Gastrocnemius medialis (tissue), 4 donors: ENCODE measurements around the gene PRKCH. TPM values are rescaled to one million over a fixed set of nuclear protein-coding genes. Genes with fewer than 3 reads are reported as not detected.

Source experiments
- ATAC-seq, 2 donors: fragments of 150-250 bp; one replicate each; pipeline ENCODE4 v1.9.1; 2016
- DNase-seq, 2 donors: peaks; one replicate each; pipeline ENCODE4 v3.0.0-alpha.2; 2019
- H3K27ac ChIP-seq, 4 donors: fragments of 200-600 bp; sonication (generic); 1 replicate in 1 of 4; 2 replicates in 3 of 4; pipeline ENCODE4 v1.5.1; 2016 to 2018; ENCODE audit warnings: mild to moderate bottlenecking in 2 of 4, moderate library complexity in 1 of 4
- H3K27me3 ChIP-seq, 3 donors: fragments of 200-600 bp; sonication (generic) in 2 of 3; 1 replicate in 1 of 3; 2 replicates in 2 of 3; pipeline versions ENCODE4 v1.5.1 to v1.6.0; 2016 to 2019; ENCODE audit warnings: mild to moderate bottlenecking in 1 of 3, moderate library complexity in 1 of 3
- H3K36me3 ChIP-seq, 2 donors: fragments of 200-600 bp; sonication (generic) in 1 of 2; one replicate each; pipeline ENCODE4 v1.5.1; 2017 to 2018
- H3K4me1 ChIP-seq, 2 donors: fragments of 200-600 bp; sonication (generic) in 1 of 2; one replicate each; pipeline ENCODE4 v1.5.1; 2016 to 2017; ENCODE audit warnings: mild to moderate bottlenecking in 2 of 2
- H3K4me3 ChIP-seq, 4 donors: fragments of 200-600 bp; sonication (generic) in 3 of 4; 1 replicate in 1 of 4; 2 replicates in 3 of 4; pipeline ENCODE4 v1.5.1; 2016 to 2019; ENCODE audit warnings: mild to moderate bottlenecking in 2 of 4
- H3K9me3 ChIP-seq, 3 donors: fragments of 200-600 bp; sonication (generic) in 2 of 3; 1 replicate in 1 of 3; 2 replicates in 2 of 3; pipeline ENCODE4 v1.5.1; 2016 to 2019
- CTCF ChIP-seq, 5 experiments: fragments of 450-650 bp in 3 of 5; fragments of 200-600 bp in 2 of 5; sonication (generic) in 2 of 5; IDR thresholded peaks in 4 of 5; conservative IDR thresholded peaks in 1 of 5; 1 replicate in 4 of 5; 2 replicates in 1 of 5; pipeline ENCODE4 v1.5.1; 2016 to 2019; ENCODE audit warnings: antibody characterized with exemption in 5 of 5, mild to moderate bottlenecking in 3 of 5, moderate library complexity in 3 of 5
- POLR2A ChIP-seq, 2 donors: fragments of 450-650 bp; IDR thresholded peaks; one replicate each; pipeline ENCODE4 v1.6.1; 2017; ENCODE audit warnings: antibody characterized with exemption in 2 of 2, mild to moderate bottlenecking in 2 of 2, moderate library complexity in 2 of 2
- in situ Hi-C, 4 donors: fragments of 200-750 bp; cut with MboI; loops; one replicate each; pipeline versions ENCODE4 v1.15.0 to v1.8.0; 2017; ENCODE audit warnings: low sequenced_read_pairs in 4 of 4
- intact Hi-C: fragments of 100-400 bp; cut with DNase I; formaldehyde crosslinking; loops from one replicate; pipeline ENCODE4 v1.15.1; 2023; ENCODE audit warnings: low total_unique reads
- total RNA-seq, 4 donors: library from RNA; depleted of rRNA; stranded (reverse); fragments of >200 nt; gene quantifications; one replicate each; pipeline versions ENCODE4 v1.1.0 to v1.2.3, GENCODE V29; 2016

Gene PRKCH
- total RNA-seq, 4 donors from 2014 or later: 11.3 to 32.4 (median 16.6) TPM

GRCh38 chr14:61297581-61297980 is 23.8 kb upstream of the PRKCH start:
- intact Hi-C loops: loop anchor here (2.0 to 10.0 kb wide), 2 partner anchors 163 to 537 kb away; no protein-coding TSS in a partner anchor
- TF ChIP-seq CTCF (IDR thresholded peaks at IDR 0.05 in 4 of 5, conservative IDR thresholded peaks at IDR 0.05 in 1 of 5) (no peak), POLR2A (IDR thresholded peaks at IDR 0.05) (no peak)
- in situ Hi-C loops: loop anchor here in 3 of 4 donors (5.0 to 25.0 kb wide), 4 partner anchors 157 to 960 kb away; no protein-coding TSS in a partner anchor

GRCh38 chr14:61298824-61299223 is 22.6 kb upstream of the PRKCH start:
- H3K4me1 ChIP-seq: peaks cover 11 to 13% of the 10 kb centered on the region in 2 donors
- no peak overlapping the region for H3K27ac ChIP-seq
- H3K9me3 ChIP-seq: no peaks in the 10 kb centered on the region
- H3K4me3 ChIP-seq: no peak overlapping the region
- H3K36me3 ChIP-seq: no peaks in the 10 kb centered on the region
- intact Hi-C loops (loop anchor here (10.0 kb wide), 1 partner anchor 536 kb away; no protein-coding TSS in a partner anchor), in situ Hi-C loops (loop anchor here in 3 of 4 donors (5.0 to 25.0 kb wide), 4 partner anchors 156 to 962 kb away; no protein-coding TSS in a partner anchor)
- DNase-seq (no peak), ATAC-seq (no peak)
- TF ChIP-seq CTCF (IDR thresholded peaks at IDR 0.05 in 4 of 5, conservative IDR thresholded peaks at IDR 0.05 in 1 of 5): no peak
- no peak for TF ChIP-seq POLR2A (IDR thresholded peaks at IDR 0.05)
- H3K27me3 ChIP-seq: no peaks in the 10 kb centered on the region

More at GRCh38 chr14:61297581-61297980, 23.8 kb upstream of the PRKCH start:
- H3K9me3 ChIP-seq: no peaks in the 10 kb centered on the region
- no peak overlapping the region for H3K4me3 ChIP-seq
- no peaks in the 10 kb centered on the region for H3K36me3 ChIP-seq
- ATAC-seq (no peak), DNase-seq (no peak)
- no peak overlapping the region for H3K27ac ChIP-seq
- H3K4me1 ChIP-seq: peaks cover 11 to 13% of the 10 kb centered on the region in 2 donors
- H3K27me3 ChIP-seq: no peaks in the 10 kb centered on the region

- ATAC-seq (no peak), DNase-seq (no peak)
- peaks cover 11 to 13% of the 10 kb centered on the region in 2 donors for H3K4me1 ChIP-seq
- no peaks in the 10 kb centered on the region for H3K27me3 ChIP-seq
- TF ChIP-seq POLR2A (IDR thresholded peaks at IDR 0.05): no peak
- TF ChIP-seq CTCF (IDR thresholded peaks at IDR 0.05 in 4 of 5, conservative IDR thresholded peaks at IDR 0.05 in 1 of 5): no peak
- no peak overlapping the region for H3K27ac ChIP-seq
- in situ Hi-C loops: loop anchor here in 3 of 4 donors (10.0 to 25.0 kb wide), 3 partner anchors 145 to 537 kb away; no protein-coding TSS in a partner anchor
- no peak overlapping the region for H3K4me3 ChIP-seq
- no peaks in the 10 kb centered on the region for H3K9me3 ChIP-seq
- no peaks in the 10 kb centered on the region for H3K36me3 ChIP-seq
- intact Hi-C loops: no loop called here
These were observed 21.2 kb upstream of the PRKCH start for GRCh38 chr14:61300209-61300608.

- Histone ChIP-seq H3K27me3 (no peaks in the 10 kb centered on the region), H3K4me3 (no peak overlapping the region), H3K4me1 (peaks cover 11 to 13% of the 10 kb centered on the region in 2 donors), H3K9me3 (no peaks in the 10 kb centered on the region), H3K36me3 (no peaks in the 10 kb centered on the region), H3K27ac (no peak overlapping the region)
- no peak for ATAC-seq
- DNase-seq: no peak
- no peak for TF ChIP-seq CTCF (IDR thresholded peaks at IDR 0.05 in 4 of 5, conservative IDR thresholded peaks at IDR 0.05 in 1 of 5)
- no peak for TF ChIP-seq POLR2A (IDR thresholded peaks at IDR 0.05)
- intact Hi-C loops (no loop called here), in situ Hi-C loops (loop anchor here in 3 of 4 donors (10.0 to 25.0 kb wide), 3 partner anchors 144 to 537 kb away; no protein-coding TSS in a partner anchor)
These were observed 20.6 kb upstream of the PRKCH start for GRCh38 chr14:61300754-61301153.
